K562 (cell line): ENCODE data around the gene PARD3. TPM values are rescaled to one million over a fixed set of nuclear protein-coding genes. Genes with fewer than 3 reads are reported as not detected.

Source experiments
- ATAC-seq: fragments of 200-7000 bp; cut with Tn5 transposase; 3 replicates; pipeline ENCODE4 v1.9.1; 2020; ENCODE audit warnings: moderate library complexity
- BruUV-seq: library from RNA; stranded (reverse); fragments of 400-500 nt; replicated peaks from 2 replicates; lab custom pipeline; 2021; lab: Mats Ljungman, UMichigan
- CTCF ChIA-PET: fragments of 300-600 bp; formaldehyde crosslinking; extraction: SDS; loops from one replicate; lab custom pipeline; 2021; ENCODE audit warnings: low intra/inter-chr PET ratio; lab: Yijun Ruan, JAX
- POLR2A ChIA-PET: fragments of 300-600, 350-650 bp; sonication (Branson Sonifier 250); formaldehyde crosslinking; extraction: SDS; loops from one replicate; lab custom pipeline; 2021; ENCODE audit warnings: antibody characterized with exemption, inconsistent platforms; lab: Yijun Ruan, JAX
- DNase-seq, 4 experiments: peaks; one replicate each; pipeline versions ENCODE4 v3.0.0 to v3.0.0-alpha.2; 2011 to 2018; ENCODE audit warnings: low spot score in 3 of 4, mixed read lengths in 3 of 4; ENCODE audit errors: extremely low read depth in 1 of 4
- FAIRE-seq: peaks from 2 replicates; lab custom pipeline; 2011; peaks lifted over from hg19 to GRCh38; lab: Jason Lieb, UNC
- H2AFZ ChIP-seq: 2 replicates; pipeline ENCODE4 v1.6.0; 2011; ENCODE audit warnings: low read depth, low read length, control low read depth, inconsistent platforms
- H3K27ac ChIP-seq: fragments of 200-600 bp; 3 replicates; pipeline ENCODE4 v1.8.0; 2011; ENCODE audit warnings: low read depth, mild to moderate bottlenecking, control low read depth, inconsistent platforms, low read length, moderate library complexity, mixed read lengths; ENCODE audit errors: extremely low read depth
- H3K27me3 ChIP-seq, 2 experiments: fragments of 300-600 bp in 1 of 2; 2 replicates in 1 of 2; 3 replicates in 1 of 2; pipeline versions ENCODE4 v1.6.0 to v1.8.0; 2011; ENCODE audit warnings: inconsistent platforms in 2 of 2, low read length in 2 of 2, mild to moderate bottlenecking in 1 of 2, mixed read lengths in 1 of 2, moderate library complexity in 1 of 2; ENCODE audit not compliant: control insufficient read depth in 2 of 2, insufficient read depth in 2 of 2
- H3K36me3 ChIP-seq: fragments of 300-600 bp; 3 replicates; pipeline ENCODE4 v1.8.0; 2011; ENCODE audit warnings: mild to moderate bottlenecking, low read length, inconsistent platforms; ENCODE audit not compliant: control insufficient read depth, insufficient read depth
- H3K4me1 ChIP-seq, 2 experiments: fragments of 200-600 bp in 1 of 2; replicated peaks in 1 of 2; 2 replicates in 1 of 2; 3 replicates in 1 of 2; pipeline versions ENCODE4 v1.5.1 to v1.8.0; 2011; ENCODE audit warnings: inconsistent platforms in 2 of 2, low read length in 2 of 2, mild to moderate bottlenecking in 1 of 2, mixed read lengths in 1 of 2, moderate library complexity in 1 of 2; ENCODE audit not compliant: control insufficient read depth in 2 of 2, insufficient read depth in 2 of 2
- H3K4me2 ChIP-seq: 2 replicates; pipeline ENCODE4 v1.6.1; 2011; ENCODE audit warnings: low read length, control low read depth, inconsistent platforms, mixed read lengths; ENCODE audit not compliant: insufficient read depth
- H3K4me3 ChIP-seq: fragments of 200-600 bp; sonication (generic), shearing (Covaris generic); 2 replicates; pipeline ENCODE4 v1.5.1; 2016; ENCODE audit warnings: control low read depth, inconsistent platforms
- H3K79me2 ChIP-seq: fragments of 200-600 bp; 3 replicates; pipeline ENCODE4 v1.8.0; 2011; ENCODE audit warnings: low read length, inconsistent platforms; ENCODE audit not compliant: control insufficient read depth, insufficient read depth
- H3K9ac ChIP-seq, 2 experiments: 2 replicates each; pipeline versions ENCODE4 v1.6.0 to v1.6.1; 2011; ENCODE audit warnings: low read depth in 2 of 2, low read length in 2 of 2, control low read depth in 1 of 2, inconsistent platforms in 1 of 2, mild to moderate bottlenecking in 1 of 2, mixed read lengths in 1 of 2; ENCODE audit not compliant: insufficient read depth in 1 of 2
- H3K9me1 ChIP-seq: one replicate; pipeline ENCODE4 v1.6.0; 2011; ENCODE audit warnings: inconsistent platforms, mild to moderate bottlenecking, low read length, moderate library complexity; ENCODE audit not compliant: control insufficient read depth, insufficient read depth
- H3K9me3 ChIP-seq: replicated peaks from 2 replicates; pipeline ENCODE4 v1.5.1; 2011; ENCODE audit warnings: low read depth, low read length, inconsistent platforms; ENCODE audit not compliant: control insufficient read depth, insufficient read depth
- H4K20me1 ChIP-seq: replicated peaks from 2 replicates; pipeline ENCODE4 v1.6.1; 2011; ENCODE audit warnings: low read length, inconsistent platforms, mixed read lengths; ENCODE audit not compliant: control insufficient read depth, insufficient read depth
- ARID1B ChIP-seq: fragments of 450-650 bp; IDR thresholded peaks from 2 replicates; pipeline ENCODE4 v1.6.1; 2016; ENCODE audit warnings: antibody characterized with exemption, mild to moderate bottlenecking, inconsistent platforms
- C11orf30 ChIP-seq: fragments of 450-650 bp; IDR thresholded peaks from 2 replicates; pipeline ENCODE4 v1.6.1; 2016; ENCODE audit warnings: low read depth, mild to moderate bottlenecking
- ELK3 ChIP-seq: fragments of 450-650 bp; formaldehyde crosslinking; IDR thresholded peaks from 2 replicates; pipeline ENCODE4 v1.4.0; 2020; ENCODE audit warnings: mild to moderate bottlenecking
- HDAC1 ChIP-seq, 2 experiments: fragments of 450-650 bp; IDR thresholded peaks; 2 replicates each; pipeline ENCODE4 v1.6.1; 2016 to 2017; ENCODE audit warnings: inconsistent platforms in 1 of 2, mild to moderate bottlenecking in 1 of 2, moderate library complexity in 1 of 2
- MTF1 ChIP-seq: fragments of 250-450 bp; sonication (Bioruptor Pico); IDR thresholded peaks from 2 replicates; pipeline ENCODE4 v1.9.0; 2021; ENCODE audit warnings: moderate library complexity, mild to moderate bottlenecking, inconsistent platforms, borderline replicate concordance
- NFE2 ChIP-seq: IDR thresholded peaks from 2 replicates; pipeline ENCODE4 v1.6.1; 2014; ENCODE audit warnings: antibody characterized with exemption, low read depth
- NFE2L1 ChIP-seq: fragments of 450-650 bp; IDR thresholded peaks from 2 replicates; pipeline ENCODE4 v1.6.1; 2016; ENCODE audit warnings: missing genetic modification characterization, low read depth, mild to moderate bottlenecking, missing compliant biosample characterization, moderate library complexity, borderline replicate concordance
- SRF ChIP-seq, 2 experiments: fragments of 250-450, 450-650 bp in 1 of 2; sonication (Bioruptor Pico) in 1 of 2; sonication (generic) in 1 of 2; formaldehyde crosslinking; IDR thresholded peaks; 2 replicates each; pipeline versions ENCODE4 v1.5.0 to v1.5.1; 2020 to 2022; ENCODE audit warnings: mild to moderate bottlenecking in 1 of 2, missing genetic modification reagents in 1 of 2
- TCFL5 ChIP-seq: fragments of 250-450 bp; sonication (Bioruptor Pico); conservative IDR thresholded peaks from 2 replicates; pipeline ENCODE4 v1.6.1; 2021; ENCODE audit warnings: mild to moderate bottlenecking, moderate library complexity, matching md5 sums
- TGIF2 ChIP-seq: sonication (generic); formaldehyde crosslinking; IDR thresholded peaks from 2 replicates; pipeline ENCODE4 v1.8.1; 2022; ENCODE audit warnings: mild to moderate bottlenecking, missing genetic modification reagents, moderate library complexity
- ZBTB12 ChIP-seq: fragments of 250-450 bp; sonication (Bioruptor Pico); IDR thresholded peaks from 2 replicates; pipeline ENCODE4 v1.4.0; 2020
- WGBS: fragments of 100-300 bp; shearing (Covaris generic); methylation state at CpG from one replicate; pipeline ENCODE4 v1.1.6; 2016; ENCODE audit warnings: low coverage, mixed read lengths; ENCODE audit not compliant: insufficient coverage; ENCODE audit errors: missing lambda C conversion rate; 5-methylcytosine and 5-hydroxymethylcytosine counted together
- in situ Hi-C: fragments of 300-500 bp; cut with MboI; formaldehyde crosslinking; loops from 4 replicates; pipeline ENCODE4 v1.15.0; 2018; ENCODE audit warnings: inconsistent platforms, mixed read lengths
- intact Hi-C: fragments of 100-400 bp; cut with micrococcal nuclease; formaldehyde crosslinking; loops from 2 replicates; pipeline ENCODE4 v1.14.2; 2022
- polyA plus RNA-seq, 8 experiments: library from polyadenylated mRNA; depleted of rRNA in 4 of 8; stranded (reverse) in 5 of 8; unstranded in 3 of 8; fragments of >200 nt; fragmentation: Nextera tagmentation in 2 of 8; fragmentation: Illumina TruSeq in 1 of 8; extraction: Ambion mirVana in 2 of 8; extraction: Trizol in 1 of 8; gene quantifications; 2 replicates each; pipeline versions ENCODE4 v1.2.1 to v1.2.3, GENCODE V29; 2011 to 2014; ENCODE audit warnings: inconsistent platforms in 1 of 8, missing spikeins in 1 of 8
- total RNA-seq, 7 experiments: library from RNA; depleted of rRNA in 6 of 7; stranded (reverse); fragments of >200 nt in 6 of 7; fragmentation: Illumina TruSeq in 2 of 7; extraction: Trizol in 2 of 7; gene quantifications; 2 replicates each; pipeline versions ENCODE4 v1.2.1 to v1.2.3, GENCODE V29; 2011 to 2021; ENCODE audit warnings: low replicate concordance in 1 of 7

Gene PARD3
- total and polyA plus RNA-seq, 9 of the 15 experiments (the other 6 are each of a cell fraction or from before 2014, with no cell fraction given), result 2.7 to 11.7 (median 7.7) TPM

GRCh38 chr10:34462056-34462455, 353.0 kb downstream of the PARD3 start:
- intact Hi-C loops (no loop called here), in situ Hi-C loops (no loop called here)
- ChIA-PET POLR2A (interaction anchor here (0.6 kb wide), 1 partner anchor 110 kb away, joined by 3 read pairs; no protein-coding TSS in a partner anchor), CTCF (no interaction called here)
- Histone ChIP-seq H3K27ac (no peak overlapping the region), H3K27me3 (no peaks in the 10 kb centered on the region), H4K20me1 (no peaks in the 10 kb centered on the region), H3K9me3 (no peaks in the 10 kb centered on the region), H2AFZ (no peak overlapping the region), H3K9me1 (no peaks in the 10 kb centered on the region), H3K4me3 (no peak overlapping the region), H3K4me2 (no peak overlapping the region), H3K36me3 (no peaks in the 10 kb centered on the region), H3K4me1 (no peaks in the 10 kb centered on the region), H3K79me2 (no peaks in the 10 kb centered on the region), H3K9ac (no peak overlapping the region)
- no peak for ATAC-seq
- WGBS, result 17% methylated on average over 3 of the region's 3 CpGs
- DNase-seq, result no peak
- no TSS peak for BruUV-seq
- no peak for FAIRE-seq
- TF ChIP-seq C11orf30, result no peak
- no peak for TF ChIP-seq TGIF2 (CRISPR knock-in tag)
- no peak for TF ChIP-seq ELK3 (CRISPR knock-in tag)
- no peak for TF ChIP-seq MTF1 (CRISPR knock-in tag)
- TF ChIP-seq NFE2L1 (tag), result no peak
- TF ChIP-seq ARID1B, result no peak
- TF ChIP-seq SRF (CRISPR knock-in tag; IDR thresholded peaks at IDR 0.05), result no peak
- no peak for TF ChIP-seq ZBTB12
- no peak for TF ChIP-seq TCFL5 (CRISPR knock-in tag)
- no peak for TF ChIP-seq HDAC1 (IDR thresholded peaks at IDR 0.05)
- no peak for TF ChIP-seq NFE2
